ENCODE measurements around the gene MOSMO.

MOSMO gene

DNA sequence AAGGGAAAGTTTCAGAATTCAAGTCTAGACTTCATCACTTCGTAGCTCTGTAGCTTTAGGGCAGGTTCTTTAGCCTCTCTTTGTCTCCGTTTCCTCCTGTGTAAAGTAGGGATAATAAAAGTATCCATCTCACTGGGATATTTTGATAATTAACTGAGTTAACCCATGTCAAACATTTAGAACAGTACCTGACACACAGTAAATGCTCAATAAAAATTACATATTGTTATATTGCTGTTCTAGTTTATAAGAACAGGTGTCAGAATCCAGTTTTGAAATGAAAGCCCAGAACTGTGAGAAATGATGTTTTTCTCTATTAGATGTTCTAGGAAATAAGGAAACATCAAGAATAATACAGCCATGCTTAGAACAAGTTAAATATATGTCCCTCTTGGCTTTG lies 4.3 kb downstream of the MOSMO start:
- Histone ChIP-seq H4K20me1 (ENCODE audit: control insufficient read depth, insufficient read depth, low read depth, low read length) (peaks cover 6% of the 10 kb centered on the region; the same call in 1 of the 2 replicates), H3K79me2 (ENCODE audit: control insufficient read depth, low read length) (peaks cover 78% of the 10 kb centered on the region), H3K4me3 (ENCODE audit: low read length) (no peak overlapping the region), H3F3A (ENCODE audit: control insufficient read depth, insufficient read depth) (0 out of 2 replicates have a peak, but pooled peaks cover 3% of the 10 kb centered on the region), H3K36me3 (ENCODE audit: control insufficient read depth, low read length) (no peaks in the 10 kb centered on the region), H3K9me2 (replicated peaks; ENCODE audit: control insufficient read depth, low read length) (no peaks in the 10 kb centered on the region), H3K27me3 (ENCODE audit: control insufficient read depth, low read length) (no peaks in the 10 kb centered on the region), H3K4me1 (ENCODE audit: control insufficient read depth, low read length) (peaks cover 17% of the 10 kb centered on the region), H3K9me3 (ENCODE audit: control insufficient read depth, insufficient read depth, low read length) (no peaks in the 10 kb centered on the region), H3K27ac (ENCODE audit: low read depth, low read length) (no peak overlapping the region), H3K4me2 (ENCODE audit: low read length) (no peak overlapping the region)
- TF ChIP-seq EZH2phosphoT487 (IDR thresholded peaks at IDR 0.05; ENCODE audit: borderline replicate concordance, low read length) (no peak), CTCF (IDR thresholded peaks at IDR 0.05; ENCODE audit: low read depth, low read length, poor library complexity, severe bottlenecking) (no peak)

GRCh38 chr16:22013486-22013885 lies 5.6 kb downstream of the MOSMO start:
- no peak overlapping the region for H3K4me3 ChIP-seq (ENCODE audit: low read length)
- TF ChIP-seq EZH2phosphoT487 (IDR thresholded peaks at IDR 0.05; ENCODE audit: borderline replicate concordance, low read length) = no peak
- TF ChIP-seq CTCF (IDR thresholded peaks at IDR 0.05; ENCODE audit: low read depth, low read length, poor library complexity, severe bottlenecking) = no peak
- no peaks in the 10 kb centered on the region for H3K36me3 ChIP-seq (ENCODE audit: control insufficient read depth, low read length)
- H3K9me2 ChIP-seq (replicated peaks; ENCODE audit: control insufficient read depth, low read length) = no peaks in the 10 kb centered on the region
- H3K4me2 ChIP-seq (ENCODE audit: low read length) = no peak overlapping the region
- H3K27me3 ChIP-seq (ENCODE audit: control insufficient read depth, low read length) = no peaks in the 10 kb centered on the region
- peaks cover 78% of the 10 kb centered on the region for H3K79me2 ChIP-seq (ENCODE audit: control insufficient read depth, low read length)
- 0 out of 2 replicates have a peak, but pooled peaks cover 3% of the 10 kb centered on the region for H3F3A ChIP-seq (ENCODE audit: control insufficient read depth, insufficient read depth)
- peaks cover 14% of the 10 kb centered on the region for H3K4me1 ChIP-seq (ENCODE audit: control insufficient read depth, low read length)
- no peak overlapping the region for H3K27ac ChIP-seq (ENCODE audit: low read depth, low read length)
- no peaks in the 10 kb centered on the region for H3K9me3 ChIP-seq (ENCODE audit: control insufficient read depth, insufficient read depth, low read length)
- H4K20me1 ChIP-seq (ENCODE audit: control insufficient read depth, insufficient read depth, low read depth, low read length) = peaks cover 6% of the 10 kb centered on the region; the same call in 1 of the 2 replicates

DNA sequence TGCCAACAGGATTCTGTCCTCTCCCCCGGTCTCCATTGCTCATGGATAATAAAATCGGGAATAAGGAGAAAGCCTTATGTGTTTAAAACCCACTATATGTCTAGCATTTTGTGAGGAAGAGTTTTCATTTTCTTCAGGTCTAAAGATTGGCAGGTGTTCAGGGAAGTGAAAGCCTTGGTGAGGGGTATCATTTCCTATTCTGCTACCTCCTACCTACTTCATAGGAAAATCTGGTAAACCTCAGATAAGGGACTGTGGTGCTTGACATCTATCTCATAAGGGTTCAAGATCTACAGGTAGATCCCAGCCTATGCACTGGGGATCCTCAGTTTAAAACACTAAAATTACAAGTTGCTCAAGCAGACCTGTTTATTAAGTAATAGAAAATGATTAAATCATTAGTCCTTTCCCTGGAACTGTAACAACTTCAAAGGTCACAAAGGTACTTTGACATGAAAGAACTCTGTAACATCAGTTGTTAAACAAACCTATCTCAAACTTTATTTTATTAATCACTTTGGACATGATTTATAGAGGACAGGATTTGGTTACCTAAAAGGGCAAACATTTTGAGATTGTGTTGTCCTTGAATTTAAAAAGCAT lies 6.5 kb downstream of the MOSMO start:
- TF ChIP-seq EZH2phosphoT487 (IDR thresholded peaks at IDR 0.05; ENCODE audit: borderline replicate concordance, low read length) (no peak), CTCF (IDR thresholded peaks at IDR 0.05; ENCODE audit: low read depth, low read length, poor library complexity, severe bottlenecking) (no peak)
- Histone ChIP-seq H3K4me3 (ENCODE audit: low read length) (no peak overlapping the region), H3K79me2 (ENCODE audit: control insufficient read depth, low read length) (peaks cover 73% of the 10 kb centered on the region), H3K4me1 (ENCODE audit: control insufficient read depth, low read length) (peaks cover 7% of the 10 kb centered on the region), H3K9me2 (replicated peaks; ENCODE audit: control insufficient read depth, low read length) (no peaks in the 10 kb centered on the region), H3K36me3 (ENCODE audit: control insufficient read depth, low read length) (no peaks in the 10 kb centered on the region), H3K9me3 (ENCODE audit: control insufficient read depth, insufficient read depth, low read length) (no peaks in the 10 kb centered on the region), H3F3A (ENCODE audit: control insufficient read depth, insufficient read depth) (0 out of 2 replicates have a peak, but pooled peaks cover 3% of the 10 kb centered on the region), H4K20me1 (ENCODE audit: control insufficient read depth, insufficient read depth, low read depth, low read length) (peaks cover 10% of the 10 kb centered on the region), H3K27ac (ENCODE audit: low read depth, low read length) (no peak overlapping the region), H3K27me3 (ENCODE audit: control insufficient read depth, low read length) (no peaks in the 10 kb centered on the region), H3K4me2 (ENCODE audit: low read length) (no peak overlapping the region)
